ENCODE data around the gene MAEA.

- TF ChIP-seq PATZ1 (CRISPR knock-in tag; IDR thresholded peaks at IDR 0.05; ENCODE audit: borderline replicate concordance) (no peak), TOX (CRISPR knock-in tag; IDR thresholded peaks at IDR 0.05; ENCODE audit: borderline replicate concordance) (no peak), PPARA (CRISPR knock-in tag; IDR thresholded peaks at IDR 0.05; ENCODE audit: borderline replicate concordance) (no peak), ARNTL (CRISPR knock-in tag; IDR thresholded peaks at IDR 0.05; ENCODE audit: borderline replicate concordance, low read depth) (no peak), ZNF8 (CRISPR knock-in tag; IDR thresholded peaks at IDR 0.05) (no peak), ZFP30 (CRISPR knock-in tag; IDR thresholded peaks at IDR 0.05) (no peak), ZFP3 (CRISPR knock-in tag; IDR thresholded peaks at IDR 0.05) (no peak), OSR1 (CRISPR knock-in tag; IDR thresholded peaks at IDR 0.05) (no peak), POU6F1 (CRISPR knock-in tag; IDR thresholded peaks at IDR 0.05; ENCODE audit: borderline replicate concordance, low read depth) (no peak), TSHZ2 (CRISPR knock-in tag; IDR thresholded peaks at IDR 0.05) (no peak)
Measured at GRCh38 chr4:1323280-1323634, 33.6 kb downstream of the MAEA start.

All from SK-N-SH treated with all-trans-retinoic acid at 6 μM for 48 hours (cell line).